Raji (cell line): ENCODE results near the gene PBRM1.

Experiments
- POLR2A ChIP-seq: IDR thresholded peaks from 2 replicates; pipeline ENCODE4 v1.6.1; 2011; ENCODE audit warnings: low read depth, low read length, control low read depth; ENCODE audit not compliant: insufficient read depth

The PBRM1 gene

DNA sequence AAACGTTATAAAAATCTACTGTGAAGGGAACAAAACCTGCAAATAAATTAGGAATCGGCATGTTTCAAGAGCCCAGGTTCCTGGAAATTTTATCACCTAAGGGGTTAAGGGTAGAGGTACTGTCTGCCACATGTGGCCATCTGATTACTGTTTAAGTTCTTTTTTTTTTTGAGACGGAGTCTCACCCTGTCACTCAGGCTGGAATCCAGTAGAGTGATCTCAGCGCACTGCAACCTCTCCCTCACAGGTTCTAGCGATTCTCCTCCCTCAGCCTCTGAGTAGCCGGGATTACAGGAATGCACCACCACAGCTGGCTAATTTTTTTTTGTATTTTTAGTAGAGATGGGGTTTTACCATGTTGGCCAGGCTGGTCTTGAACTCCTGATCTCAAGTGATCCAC lies 113.5 kb downstream of the PBRM1 start:
- TF ChIP-seq POLR2A, result no peak

DNA sequence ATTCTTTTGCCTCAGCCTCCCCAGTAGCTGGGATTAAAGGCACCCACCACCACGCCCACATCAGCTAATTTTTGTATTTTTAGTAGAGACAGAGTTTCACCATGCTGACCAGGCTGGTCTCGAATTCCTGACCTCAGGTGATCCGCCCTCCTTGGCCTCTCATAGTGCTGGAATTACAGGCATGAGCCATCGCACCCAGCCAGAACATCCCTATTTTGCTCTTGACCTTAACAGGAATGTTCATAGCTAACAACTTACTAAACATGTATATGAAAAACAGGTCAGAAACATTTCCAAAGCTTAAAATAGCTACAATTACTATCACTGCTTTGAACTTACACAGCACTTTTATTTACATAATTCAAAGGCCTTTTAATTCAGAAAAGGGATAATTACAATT lies 115.6 kb downstream of the PBRM1 start:
- TF ChIP-seq POLR2A, result no peak

DNA sequence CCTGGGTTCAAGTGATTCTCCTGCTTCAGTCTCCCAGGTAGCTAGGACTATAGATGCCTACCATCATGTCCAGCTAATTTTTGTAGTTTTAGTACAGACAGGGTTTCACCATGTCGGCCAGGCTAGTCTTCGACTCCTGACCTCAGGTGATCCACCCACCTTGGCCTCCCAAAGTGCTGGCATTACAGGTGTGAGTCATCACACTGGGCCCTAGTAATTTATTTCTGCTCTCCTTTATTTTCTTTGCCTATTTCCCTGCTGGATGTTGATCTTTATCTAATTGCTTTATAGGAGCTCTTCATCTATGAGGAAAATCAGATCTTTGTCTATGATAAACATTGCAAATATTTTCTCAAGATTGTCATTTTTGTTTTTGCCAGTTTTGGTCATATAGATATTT lies 117.6 kb downstream of the PBRM1 start:
- TF ChIP-seq POLR2A, result no peak

DNA sequence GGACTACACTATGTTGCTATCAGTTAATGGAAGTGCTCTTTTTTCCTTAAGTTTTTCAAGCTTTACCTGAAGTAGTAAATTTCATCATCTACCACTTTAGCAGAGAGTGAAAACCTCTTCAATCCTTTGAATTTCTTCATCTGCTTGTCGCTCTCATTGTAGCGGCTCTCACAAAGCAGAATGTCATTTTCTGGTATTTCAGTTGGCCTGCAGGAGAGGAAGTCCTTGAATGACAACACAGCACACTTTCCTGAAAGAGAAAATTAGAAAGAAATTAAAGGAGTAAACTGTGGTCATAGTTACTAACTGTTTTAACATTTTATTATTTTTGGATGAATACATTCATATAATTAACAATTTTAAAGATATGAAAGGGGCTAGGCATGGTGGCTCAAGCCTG lies 121.7 kb downstream of the PBRM1 start:
- no peak for TF ChIP-seq POLR2A

DNA sequence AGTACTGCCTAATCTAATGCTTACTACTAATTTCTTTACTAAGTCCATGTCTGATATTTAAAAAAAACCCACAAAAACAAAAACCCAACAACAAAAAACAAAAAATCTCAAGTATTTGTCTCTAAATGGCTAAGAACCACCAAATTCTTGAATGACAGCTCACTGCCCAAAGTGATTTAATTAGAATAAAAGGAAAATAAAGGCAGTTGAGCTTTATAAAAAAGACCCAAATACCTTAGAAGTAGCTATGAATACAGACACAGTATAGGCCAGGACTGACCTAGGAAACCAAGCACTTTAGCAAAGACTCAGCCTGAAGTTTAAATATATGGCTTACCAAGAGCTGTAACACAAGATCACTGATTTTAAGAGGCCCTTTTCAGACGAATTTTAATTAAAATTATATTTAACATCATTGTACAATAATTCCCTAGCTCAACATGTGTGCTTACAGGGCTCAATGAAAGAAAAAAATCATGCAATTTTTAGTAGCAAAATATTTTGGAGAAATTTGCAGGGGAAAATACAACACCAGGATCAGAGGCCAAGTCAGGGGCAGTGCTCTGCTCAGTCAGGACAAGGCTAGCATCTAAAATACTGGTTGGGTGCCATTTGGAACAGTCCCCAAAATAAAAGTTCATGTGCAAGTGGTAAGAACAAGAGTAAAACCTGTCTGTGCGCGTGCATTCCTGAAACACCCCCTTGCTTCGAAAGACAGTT lies 124.5 kb downstream of the PBRM1 start:
- no peak for TF ChIP-seq POLR2A

DNA sequence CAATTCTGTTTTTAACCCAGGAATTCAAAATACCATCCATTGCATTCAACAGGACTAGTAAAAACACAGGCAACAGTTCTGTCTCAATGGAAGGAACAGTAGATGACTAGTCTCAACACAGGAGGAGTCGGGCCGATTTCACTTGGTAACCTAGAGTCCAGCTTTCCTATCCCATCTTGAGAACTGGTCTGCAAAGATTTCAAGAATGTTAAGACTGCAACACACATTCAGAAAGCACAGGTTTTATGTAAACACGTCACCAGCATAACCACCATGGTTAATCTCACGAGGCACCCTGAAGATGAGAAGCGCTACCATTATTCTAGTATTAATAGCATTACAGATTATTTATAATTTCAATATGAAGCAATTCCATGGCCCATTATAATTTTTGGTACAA lies 127.3 kb downstream of the PBRM1 start:
- no peak for TF ChIP-seq POLR2A

DNA sequence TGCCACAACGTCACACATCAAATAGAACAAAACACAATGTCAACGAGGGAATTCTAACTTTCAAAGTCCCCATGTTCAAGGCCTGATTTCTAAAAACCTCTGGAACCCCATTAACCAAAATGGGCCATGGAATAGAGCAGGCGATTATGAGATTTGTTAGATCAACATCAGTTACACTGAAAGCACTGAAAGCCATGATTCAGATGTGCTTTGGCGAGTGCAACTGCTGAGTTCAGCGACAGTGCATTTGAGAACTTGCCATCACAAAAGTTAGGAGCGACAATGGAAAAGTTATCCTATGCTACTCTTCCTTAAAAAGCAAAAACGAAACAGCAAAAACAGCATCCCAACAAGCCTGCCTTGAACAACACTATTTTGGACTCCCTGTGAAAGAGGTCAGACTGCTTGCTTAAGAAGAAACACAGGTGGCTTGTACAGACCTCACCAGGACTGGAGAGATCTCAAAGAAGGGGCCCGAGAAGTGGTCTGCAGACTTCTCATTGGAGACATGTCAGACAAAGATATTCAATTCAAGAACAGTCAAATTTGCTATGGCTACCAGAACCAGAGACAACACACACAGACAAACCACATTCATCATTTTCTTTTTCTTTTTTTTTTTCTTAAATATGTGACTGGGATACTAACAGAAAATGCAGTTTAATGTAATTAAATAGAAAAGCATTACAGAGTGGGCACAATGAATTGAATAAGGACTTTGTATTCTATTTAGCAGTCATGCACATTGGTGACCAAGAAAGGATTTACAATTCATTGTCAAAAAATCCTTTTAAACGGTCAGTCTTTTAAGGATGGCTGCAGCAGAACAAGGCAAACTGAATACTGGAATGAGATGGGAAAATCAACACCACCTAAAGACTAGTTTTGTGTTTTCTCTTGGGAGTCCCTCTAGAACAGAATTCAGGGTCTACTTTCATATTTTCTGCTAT lies 128.4 kb downstream of the PBRM1 start:
- no peak for TF ChIP-seq POLR2A

DNA sequence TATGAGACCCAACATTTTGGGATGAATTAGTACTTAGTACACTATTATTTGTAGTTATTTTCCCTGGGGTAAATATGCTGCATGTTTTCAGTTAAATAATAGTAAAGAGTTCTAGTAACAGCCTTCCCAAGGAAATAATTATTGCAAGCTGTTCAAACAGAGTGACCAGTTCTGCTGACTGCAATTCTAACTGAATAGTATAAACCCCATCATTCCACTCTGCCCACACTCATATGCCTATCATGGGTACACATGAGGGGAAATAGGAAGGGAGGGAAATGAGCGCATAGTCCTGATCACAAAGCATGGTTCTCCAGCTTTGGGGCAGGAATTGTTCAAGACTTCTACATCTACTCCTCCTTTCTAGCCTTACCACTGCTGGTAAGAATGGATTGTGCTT lies 130.7 kb downstream of the PBRM1 start:
- no peak for TF ChIP-seq POLR2A

DNA sequence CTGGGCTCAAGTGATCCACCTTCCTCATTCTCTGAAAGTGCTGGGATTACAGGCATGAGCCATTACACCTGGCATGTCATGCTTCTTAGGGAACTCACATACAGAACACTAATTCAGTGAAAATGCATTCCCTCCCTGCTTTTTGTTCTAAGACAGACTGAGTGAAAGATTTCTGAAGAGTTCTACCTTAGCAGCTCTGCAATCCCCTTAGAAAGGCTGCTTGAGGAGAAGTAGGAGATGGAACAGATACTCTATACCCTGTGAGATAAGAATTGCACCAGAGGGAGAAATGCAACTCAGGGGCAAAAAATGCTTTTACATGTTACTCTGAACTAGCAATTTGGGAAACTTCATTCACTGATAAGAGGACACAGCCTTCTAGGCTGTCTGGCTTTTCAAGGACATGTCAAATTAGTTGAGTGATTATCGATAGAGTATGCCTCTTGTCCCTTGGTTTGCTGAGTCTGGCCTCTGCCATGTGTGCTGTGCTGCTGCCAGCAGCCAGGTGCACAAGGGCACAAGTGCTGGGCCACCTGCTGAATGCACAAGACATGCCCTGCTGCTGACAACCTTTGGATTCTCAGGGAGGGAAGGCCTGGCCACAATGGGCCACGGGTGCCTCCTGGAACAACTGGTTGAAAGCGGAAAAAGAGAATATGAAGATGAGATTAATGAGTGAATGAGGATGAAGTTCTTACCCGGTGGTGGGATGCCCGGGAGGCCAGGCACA lies 131.5 kb downstream of the PBRM1 start:
- TF ChIP-seq POLR2A, result no peak

DNA sequence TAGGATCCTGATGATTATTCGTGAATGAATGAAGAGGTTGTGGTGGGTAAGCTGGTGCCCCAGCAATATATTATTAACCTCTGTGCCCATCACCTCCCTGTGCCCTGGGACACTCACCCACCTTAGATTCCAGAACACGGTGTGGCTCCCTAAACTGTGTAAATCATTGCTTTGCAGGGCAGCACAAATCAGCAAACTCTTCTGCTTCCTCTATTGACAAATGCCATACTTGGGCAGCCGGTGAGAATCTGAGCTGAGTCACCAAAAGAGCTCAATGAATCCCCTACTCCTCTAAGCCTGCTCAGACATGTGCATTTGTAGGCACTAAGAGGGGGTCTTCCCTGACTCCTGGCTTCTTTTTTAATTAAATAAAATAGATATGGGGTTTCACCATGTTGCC lies 133.6 kb downstream of the PBRM1 start:
- no peak for TF ChIP-seq POLR2A

DNA sequence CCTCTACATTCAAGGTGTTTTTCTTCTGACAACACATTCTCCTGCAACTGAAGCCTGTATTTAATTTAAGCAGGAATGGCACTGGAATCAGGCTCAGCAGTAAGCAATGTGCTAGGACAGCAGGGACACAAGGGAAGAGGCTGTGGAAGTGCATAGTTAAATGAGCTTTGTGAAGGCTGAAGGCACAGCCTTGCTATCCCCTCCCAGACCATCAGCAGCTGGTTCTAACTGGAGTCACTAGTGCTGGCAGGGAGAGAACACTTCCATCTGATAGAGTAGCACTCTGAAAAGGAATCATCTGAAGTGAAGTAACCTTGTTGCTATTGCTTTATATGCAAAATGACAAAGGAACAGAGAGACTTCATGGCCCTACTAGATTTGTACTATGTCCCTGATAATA lies 134.6 kb downstream of the PBRM1 start:
- no peak for TF ChIP-seq POLR2A

DNA sequence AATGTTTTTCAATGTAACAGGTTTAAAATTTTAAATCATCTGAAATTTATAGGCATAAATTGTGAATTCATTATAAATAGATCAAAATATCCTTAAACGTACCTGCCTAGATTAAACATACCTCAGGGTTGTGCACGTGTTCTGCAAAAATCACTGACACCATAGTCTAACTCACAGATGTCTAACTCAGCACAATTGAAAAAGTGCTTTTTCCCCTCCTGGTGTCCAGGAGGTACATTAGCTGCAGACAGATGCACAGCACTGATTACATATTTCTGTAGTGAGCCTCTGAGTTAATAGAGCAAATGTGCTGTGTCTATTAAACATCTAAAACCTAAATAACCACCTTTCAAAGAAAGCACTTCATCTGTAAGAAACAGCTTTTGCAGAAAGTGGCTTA lies 138.6 kb downstream of the PBRM1 start:
- TF ChIP-seq POLR2A, result no peak

DNA sequence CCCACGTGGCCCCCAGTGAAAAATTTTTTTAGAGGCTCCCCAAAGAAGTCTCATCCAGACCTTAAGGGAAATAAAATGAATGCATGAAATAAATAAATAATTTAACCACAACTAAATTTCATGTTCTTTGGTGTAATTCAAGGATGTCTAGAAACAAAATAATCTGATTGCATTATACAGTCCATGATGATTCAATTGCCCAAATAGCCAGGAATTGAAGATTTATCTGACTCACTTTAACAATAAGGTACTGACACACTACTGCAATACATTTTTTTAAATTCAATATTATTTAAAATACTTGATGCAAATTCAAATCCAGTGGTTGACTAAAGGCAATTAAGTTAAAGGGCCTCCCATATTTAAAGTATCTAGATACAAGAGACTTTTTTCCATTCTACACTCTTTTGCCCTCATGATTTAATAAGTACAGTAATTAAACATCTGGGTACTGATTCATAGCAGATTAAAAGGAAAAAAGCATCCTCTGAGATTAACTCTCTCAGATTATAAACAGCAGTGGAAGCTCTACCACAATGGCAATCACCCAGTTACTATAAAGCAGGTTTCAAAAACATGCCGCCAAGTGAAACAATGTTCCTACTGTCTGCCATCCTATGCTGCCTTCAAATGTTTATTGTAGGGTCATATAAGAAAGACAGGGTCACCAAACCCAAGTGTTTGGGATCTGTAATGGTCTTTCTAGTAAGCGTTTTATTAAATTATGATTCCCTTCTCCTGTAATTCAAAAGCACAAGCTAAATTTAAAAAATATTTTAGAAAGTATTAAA lies 139.4 kb downstream of the PBRM1 start:
- no peak for TF ChIP-seq POLR2A

DNA sequence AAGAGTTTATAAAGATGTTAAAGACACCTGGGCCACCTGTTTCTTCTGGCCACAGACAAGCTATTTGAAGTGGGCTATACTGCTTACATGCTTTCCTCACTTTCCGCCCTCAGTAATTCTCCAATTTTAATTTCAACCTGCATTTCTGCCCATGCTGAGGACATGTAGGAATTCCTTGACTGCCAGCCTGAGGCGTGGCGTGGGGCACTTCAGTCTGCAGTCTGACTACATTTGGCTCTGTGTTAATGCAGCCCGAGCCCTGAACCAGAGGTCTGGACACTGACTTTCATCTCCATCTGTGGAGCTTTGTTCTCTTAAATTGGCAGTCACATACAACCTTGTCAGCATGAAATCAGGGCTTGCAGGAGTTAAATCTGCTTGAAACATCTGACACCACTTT lies 140.8 kb downstream of the PBRM1 start:
- no peak for TF ChIP-seq POLR2A

DNA sequence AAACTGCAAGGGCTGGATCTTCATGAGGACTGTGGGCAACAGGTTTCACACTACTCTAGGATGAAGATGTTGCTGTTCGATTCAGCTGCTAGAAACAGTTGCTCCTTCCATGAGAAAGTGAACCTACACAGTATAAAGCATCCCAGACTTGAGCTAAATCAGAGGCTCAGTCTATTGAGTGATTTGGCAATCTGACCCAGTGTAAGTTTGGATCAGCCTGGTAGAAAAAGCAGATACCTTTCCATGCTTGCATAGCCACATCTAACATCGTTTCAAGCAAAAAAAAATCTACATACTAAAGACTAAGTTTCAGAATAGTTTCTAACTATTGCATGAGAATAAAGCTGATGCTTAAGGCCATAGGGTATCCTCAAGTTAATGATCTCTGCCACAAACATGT lies 144.7 kb downstream of the PBRM1 start:
- no peak for TF ChIP-seq POLR2A

DNA sequence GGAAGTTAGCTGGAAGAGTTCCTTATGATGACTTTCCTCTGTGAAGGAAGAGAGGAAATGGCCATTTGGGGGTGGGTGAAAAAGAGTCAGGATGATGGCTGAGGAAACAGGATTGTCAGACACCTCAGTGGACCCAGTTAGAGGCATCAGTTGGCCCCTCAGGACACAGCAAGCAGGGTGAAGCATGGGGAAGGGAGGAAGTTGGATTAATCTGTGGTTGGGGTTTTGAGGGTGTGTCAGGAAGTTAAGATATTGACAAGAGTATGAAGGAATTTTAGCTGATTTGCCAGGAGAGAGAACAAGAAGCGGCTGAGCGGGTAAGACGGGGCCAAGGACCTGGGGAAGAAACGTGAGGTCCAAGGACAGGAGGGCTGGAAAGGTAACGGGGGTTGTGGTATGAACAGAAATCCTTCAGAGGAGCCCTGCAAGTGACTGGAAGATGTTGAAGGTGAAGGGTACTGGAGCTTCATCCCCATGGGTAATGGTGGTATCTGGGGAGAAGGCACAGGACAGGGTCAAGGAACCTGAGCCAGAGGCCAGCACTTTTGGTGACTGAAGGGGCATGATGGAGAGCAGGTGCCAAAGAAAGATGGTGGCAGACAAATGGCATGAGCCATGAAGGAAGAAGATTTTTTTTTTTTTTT lies 146.6 kb downstream of the PBRM1 start:
- TF ChIP-seq POLR2A, result no peak
